Measurements from ENCODE around the gene FOXO3.
A peak's percentile ranks its signal among the peaks of the same experiment; 100 is the strongest.
"Not testable (repeated sequence)": the region's sequence is repeated elsewhere in the genome, so short reads cannot be mapped to it uniquely, and the experiment has no call there.

Gene FOXO3

GRCh38 chr6:108560463-108561308, at the start of gene FOXO3:
Gene FOXO3, plus strand, starts transcription at chr6:108560917. Its CDS starts 292 bp downstream, at chr6:108561209.
- peak; percentile 96 for DNase-seq

DNA sequence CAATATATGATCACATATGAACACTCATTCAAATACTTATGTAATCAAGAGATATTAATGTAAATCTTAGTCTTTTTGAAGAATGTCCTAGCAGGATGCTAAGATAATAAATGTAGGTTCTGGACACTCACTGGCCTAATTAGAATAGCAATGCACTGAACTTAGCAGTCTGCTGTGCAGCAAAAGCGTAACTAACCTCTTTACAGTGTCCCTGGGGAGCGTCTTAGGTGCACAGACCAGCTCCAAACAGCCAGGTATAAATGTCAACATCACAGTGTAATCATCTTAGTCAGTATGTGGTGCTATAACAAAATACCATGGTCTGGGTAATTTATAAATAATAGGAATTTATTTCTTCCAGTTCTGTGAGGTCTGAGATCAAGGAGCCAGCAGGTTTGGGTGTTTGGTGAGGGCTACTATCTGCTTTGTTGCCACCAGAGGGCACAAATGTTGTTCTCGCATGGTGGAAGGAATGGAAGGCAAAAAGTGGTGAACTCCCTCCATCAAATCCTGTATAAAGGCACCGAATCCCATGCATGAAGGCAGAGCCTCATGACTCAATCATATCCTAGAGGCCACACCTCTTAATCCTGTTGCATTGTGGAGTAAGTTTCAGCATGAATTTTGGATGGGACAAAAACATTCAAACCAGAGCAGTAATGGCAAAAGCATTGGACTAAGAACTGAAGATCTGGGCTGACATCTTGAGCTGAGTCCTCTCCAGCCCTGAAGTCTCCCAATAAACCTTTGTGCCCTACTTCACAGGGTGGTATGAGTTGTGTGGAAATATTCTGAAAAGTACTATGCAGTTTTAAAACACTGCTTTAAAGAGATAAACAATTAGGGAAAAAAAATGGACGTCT, 41.8 kb upstream of the FOXO3 start:
- DNase-seq = peak; percentile 37

- no peak for DNase-seq
Measured at GRCh38 chr6:108521616-108522107, 39.1 kb upstream of the FOXO3 start.

- no peak for DNase-seq
Measured at GRCh38 chr6:108523697-108524096, 37.0 kb upstream of the FOXO3 start.

DNA sequence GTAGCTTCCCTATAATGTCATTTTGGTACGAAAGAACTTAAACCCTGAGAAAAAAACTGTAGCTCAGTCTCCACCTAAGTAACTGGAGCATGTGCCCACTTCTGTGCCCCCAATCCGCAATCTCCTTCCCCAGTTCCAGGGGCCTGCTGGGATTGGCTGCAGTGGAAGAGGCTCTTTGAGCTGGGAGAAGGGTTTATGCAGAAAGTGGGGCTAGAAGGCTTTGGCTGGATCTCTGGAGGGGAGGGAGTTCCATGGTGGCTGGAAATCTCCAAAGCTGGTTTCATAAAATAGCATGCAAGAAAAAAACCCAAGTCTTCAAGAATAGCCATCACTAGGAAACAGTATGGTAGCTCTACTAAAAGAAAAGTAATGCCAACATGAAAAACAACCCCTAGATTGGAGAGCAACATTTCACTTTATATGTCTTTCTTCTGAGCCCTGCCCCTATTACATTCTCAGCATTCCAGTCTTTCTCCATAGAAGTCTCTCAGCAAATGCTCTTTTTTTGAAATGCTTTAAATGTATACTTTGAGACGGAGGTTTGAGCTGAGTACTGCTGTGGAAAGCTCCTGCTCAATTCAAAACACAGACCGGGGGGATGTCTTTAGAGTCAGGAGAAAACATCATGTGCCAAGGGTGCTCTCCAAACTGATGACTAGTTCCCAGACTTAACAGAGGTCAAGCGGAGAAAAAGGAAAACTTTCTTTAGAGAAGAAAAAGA, 36.0 kb upstream of the FOXO3 start:
- no peak for DNase-seq

DNA sequence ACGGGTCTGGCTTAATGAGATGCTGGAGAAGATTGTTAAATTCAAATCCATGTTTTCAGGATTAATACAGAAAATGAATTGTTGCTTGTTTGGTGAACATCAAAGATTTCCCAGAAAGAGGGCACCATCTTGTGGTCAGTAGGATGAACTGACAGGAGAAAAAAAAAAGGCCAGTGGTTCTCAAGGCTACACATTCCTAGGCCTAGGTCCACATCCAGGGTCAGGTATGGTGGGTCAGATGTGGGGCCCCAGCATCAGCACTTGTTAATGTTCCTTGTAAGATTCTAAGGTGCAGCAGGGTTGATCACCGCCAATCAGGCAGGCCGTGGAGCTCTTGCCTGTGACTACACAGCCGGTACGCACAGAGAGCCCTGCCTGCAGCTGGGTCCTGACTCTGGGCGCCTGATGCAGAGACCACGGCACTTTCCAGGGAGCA, 34.0 kb upstream of the FOXO3 start:
- DNase-seq = peak; percentile 67

- DNase-seq = no peak
Measured at GRCh38 chr6:108528878-108529277, 31.8 kb upstream of the FOXO3 start.

GRCh38 chr6:108531332-108531731, 29.4 kb upstream of the FOXO3 start:
- DNase-seq = no peak

GRCh38 chr6:108535114-108535742, 25.5 kb upstream of the FOXO3 start:
- DNase-seq = no peak

DNA sequence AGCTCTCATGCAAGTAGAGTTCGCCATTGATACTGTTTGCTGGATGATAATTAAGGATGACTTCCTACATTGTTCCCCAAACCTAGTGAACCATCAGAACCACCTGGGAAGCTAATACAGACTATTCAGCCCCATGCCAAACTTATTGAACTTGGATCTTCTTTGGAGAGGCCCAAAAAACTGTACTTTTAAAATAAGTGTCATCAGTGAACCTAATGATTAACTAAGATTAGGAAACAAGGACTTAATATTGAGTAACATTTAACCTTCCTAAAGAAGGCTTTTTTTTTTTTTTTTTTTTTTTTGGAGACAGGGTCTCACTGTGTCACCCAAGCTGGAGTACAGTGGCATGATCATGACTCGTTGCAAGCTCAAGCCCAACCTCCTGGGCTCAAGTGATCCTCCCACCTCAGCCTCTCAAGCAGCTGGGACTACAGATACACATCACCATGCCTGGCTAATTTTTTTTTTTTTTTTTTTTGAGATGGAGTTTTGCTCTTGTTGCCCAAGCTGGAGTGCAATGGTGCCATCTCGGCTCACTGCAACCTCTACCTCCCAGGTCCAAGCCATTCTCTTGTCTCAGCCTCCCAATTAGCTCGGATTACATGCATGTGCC, 24.7 kb upstream of the FOXO3 start:
- not testable (repeated sequence) for DNase-seq

GRCh38 chr6:108541843-108542759, 18.6 kb upstream of the FOXO3 start:
- DNase-seq = peak; percentile 89

DNA sequence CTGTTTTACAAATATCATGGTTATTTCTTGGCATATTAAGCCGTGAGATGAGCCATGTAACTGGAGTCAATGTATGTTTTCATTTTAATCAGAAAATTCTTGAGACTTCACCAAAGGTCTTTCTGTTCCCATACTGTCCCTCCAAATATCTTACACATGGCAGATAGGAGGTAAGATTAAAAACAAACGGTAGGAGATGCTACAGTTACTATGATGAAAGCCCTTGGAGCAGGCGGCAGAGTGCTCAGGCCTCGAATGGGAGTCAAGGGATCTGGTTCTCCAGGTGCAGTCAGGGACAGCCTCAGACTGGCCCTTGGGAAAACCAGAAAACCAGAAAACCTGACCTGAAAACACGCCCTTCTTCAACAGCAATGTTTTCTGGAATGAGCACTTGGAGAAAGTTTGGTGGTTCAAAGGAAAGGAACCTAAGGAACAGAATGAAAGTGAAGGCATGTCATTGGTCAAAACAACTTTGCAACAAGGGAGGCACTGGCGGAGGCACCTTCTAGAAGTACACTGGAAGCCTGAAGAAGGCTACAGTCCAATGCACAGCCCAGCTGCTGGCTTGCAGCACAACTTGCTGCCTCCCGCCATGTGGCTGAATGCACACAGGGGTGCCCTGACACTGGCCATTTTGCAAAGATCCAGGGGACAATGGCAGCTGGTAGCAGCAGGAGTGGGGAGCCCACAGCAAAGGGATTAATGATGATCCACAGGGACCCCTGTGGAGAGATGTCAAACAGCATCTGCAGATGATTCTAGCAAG, 17.4 kb upstream of the FOXO3 start:
- no peak for DNase-seq

DNA sequence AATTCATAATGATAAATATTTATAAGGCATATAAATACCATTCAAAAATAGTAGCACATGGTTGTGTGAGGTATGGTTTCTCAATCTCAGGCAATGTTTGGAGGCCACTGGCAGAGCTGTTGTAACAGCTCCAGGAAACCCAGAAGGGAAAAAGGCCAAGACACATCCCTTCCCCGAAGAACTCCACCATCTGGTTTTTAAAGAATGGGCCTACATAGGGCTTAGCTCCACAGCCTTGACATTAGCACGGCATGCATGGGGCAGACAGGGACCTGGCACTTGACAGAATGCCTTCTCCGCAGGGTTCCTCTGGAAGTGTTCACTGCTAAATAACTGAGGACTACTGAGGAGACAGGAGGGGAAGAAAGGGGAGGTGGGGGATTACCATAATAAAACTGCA, 16.1 kb upstream of the FOXO3 start:
- DNase-seq = no peak

DNA sequence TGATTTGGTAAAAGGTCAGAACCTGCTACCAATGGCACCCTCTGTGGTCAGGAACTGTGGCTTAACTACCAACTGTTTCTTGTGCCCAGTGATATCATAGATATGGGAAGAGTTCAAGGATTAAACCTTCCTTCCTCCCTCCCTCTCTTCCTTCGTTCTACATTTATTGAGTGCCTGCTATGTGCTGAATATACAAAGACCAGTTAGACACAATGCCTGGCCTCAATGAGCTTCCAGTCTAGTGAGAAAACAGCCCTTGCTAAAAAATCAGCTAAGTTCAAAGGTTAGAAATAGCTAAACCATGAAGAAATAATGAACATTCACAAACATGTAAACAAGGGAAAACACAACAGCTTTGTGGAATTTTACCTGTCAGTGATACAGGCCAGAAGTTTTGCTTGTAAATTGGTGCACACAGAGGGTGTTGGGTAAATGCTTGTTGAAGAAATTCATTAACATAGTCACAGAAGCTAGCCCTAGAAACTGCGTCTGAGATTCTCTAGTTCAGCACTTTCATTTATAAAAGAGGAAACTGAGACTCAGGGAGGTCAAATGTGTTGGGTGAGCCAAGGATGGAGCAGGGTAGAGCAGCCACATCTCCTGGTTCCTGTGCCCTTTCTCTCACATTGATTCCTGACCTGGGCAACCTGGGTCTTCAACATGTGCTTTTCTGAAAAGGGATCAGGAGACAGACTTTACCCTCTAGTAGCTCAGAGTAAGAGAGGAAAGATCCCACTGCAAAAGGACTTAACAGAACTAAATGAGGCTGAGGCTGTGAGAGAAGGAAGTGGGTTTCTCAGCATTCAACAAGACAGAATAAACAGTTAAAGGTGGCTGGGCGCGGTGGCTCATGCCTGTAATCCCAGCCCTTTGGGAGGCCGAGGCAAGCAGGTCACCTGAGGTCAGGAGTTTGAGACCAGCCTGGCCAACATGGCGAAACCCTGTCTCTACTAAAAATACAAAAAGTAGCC, 14.4 kb upstream of the FOXO3 start:
- DNase-seq = no peak

DNA sequence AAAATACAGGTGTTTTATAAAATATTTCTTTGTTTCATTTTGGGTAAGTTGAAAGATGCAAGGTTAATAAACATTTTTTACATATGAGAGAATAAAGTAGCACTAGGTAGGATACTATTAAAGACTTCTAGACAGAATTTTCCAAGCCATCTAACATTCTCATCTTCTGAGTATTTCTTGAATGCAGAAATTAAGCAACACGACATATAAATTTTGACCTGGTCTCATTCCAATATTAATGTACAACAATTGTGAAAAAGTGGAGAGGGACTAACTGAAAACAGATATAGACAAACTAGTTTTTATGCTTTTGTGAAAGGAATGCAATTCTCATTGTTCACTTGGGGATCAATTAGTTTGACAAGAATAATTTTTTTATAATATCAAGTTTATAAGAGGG, 11.5 kb upstream of the FOXO3 start:
- no peak for DNase-seq

- no peak for DNase-seq
Measured at GRCh38 chr6:108549741-108550140, 11.0 kb upstream of the FOXO3 start.

DNA sequence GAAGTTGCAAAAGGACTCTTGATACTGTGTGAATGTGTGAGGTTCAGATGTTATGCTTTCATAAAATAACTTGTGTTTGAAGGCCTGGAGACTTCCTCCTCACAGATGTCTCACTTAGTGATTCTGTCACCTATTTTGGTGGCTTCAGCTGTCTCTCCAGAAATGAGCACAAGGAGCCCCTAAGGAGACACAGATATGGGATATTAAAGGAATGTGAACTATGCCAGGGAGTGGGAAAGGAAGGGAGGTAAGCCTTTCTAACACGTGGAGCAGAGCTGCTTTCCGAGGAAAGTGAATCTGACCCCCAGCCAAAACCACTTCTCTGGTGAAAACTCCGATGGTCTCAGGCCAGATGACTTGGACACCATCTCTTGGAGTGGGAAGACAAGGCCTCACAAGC, 10.5 kb upstream of the FOXO3 start:
- no peak for DNase-seq

- DNase-seq = no peak
Measured at GRCh38 chr6:108555399-108556052, 5.2 kb upstream of the FOXO3 start.

All from OCI-M1 (cell line).